ENCODE measurements around the gene FAR1.
"Not testable (repeated sequence)": the region's sequence is repeated elsewhere in the genome, so short reads cannot be mapped to it uniquely, and the experiment has no call there.

Gene FAR1

GRCh38 chr11:13713982-13714381 is 45.5 kb downstream of the FAR1 start:
- DNase-seq, result no peak

GRCh38 chr11:13717331-13717730 is 48.9 kb downstream of the FAR1 start:
- DNase-seq, result peak; percentile 12

GRCh38 chr11:13718394-13718793 is 49.9 kb downstream of the FAR1 start:
- DNase-seq, result no peak

GRCh38 chr11:13720940-13721339 is 52.5 kb downstream of the FAR1 start:
- no peak for DNase-seq

- DNase-seq, result no peak
These were observed 53.3 kb downstream of the FAR1 start for GRCh38 chr11:13721760-13722159.

GRCh38 chr11:13726456-13726855 is 58.0 kb downstream of the FAR1 start:
- no peak for DNase-seq

GRCh38 chr11:13728076-13728475 is 59.6 kb downstream of the FAR1 start:
- DNase-seq, result no peak

GRCh38 chr11:13734530-13734929 is 66.1 kb downstream of the FAR1 start:
- no peak for DNase-seq

- DNase-seq, result no peak
These were observed 76.7 kb downstream of the FAR1 start for GRCh38 chr11:13745165-13745564.

- DNase-seq, result not testable (repeated sequence)
These were observed 84.8 kb downstream of the FAR1 start for GRCh38 chr11:13753316-13753715.

GRCh38 chr11:13759050-13759449 is 90.6 kb downstream of the FAR1 start:
- no peak for DNase-seq

GRCh38 chr11:13760115-13760514 is 91.6 kb downstream of the FAR1 start:
- no peak for DNase-seq

GRCh38 chr11:13761250-13761649 is 92.8 kb downstream of the FAR1 start:
- DNase-seq, result no peak

GRCh38 chr11:13761716-13762115 is 93.2 kb downstream of the FAR1 start:
- no peak for DNase-seq

- DNase-seq, result no peak
These were observed 94.2 kb downstream of the FAR1 start for GRCh38 chr11:13762718-13763117.

GRCh38 chr11:13763341-13763740 is 94.9 kb downstream of the FAR1 start:
- DNase-seq, result no peak

GRCh38 chr11:13765886-13766285 is 97.4 kb downstream of the FAR1 start:
- no peak for DNase-seq

GRCh38 chr11:13767471-13767870 is 99.0 kb downstream of the FAR1 start:
- no peak for DNase-seq

GRCh38 chr11:13769188-13769587 is 100.7 kb downstream of the FAR1 start:
- no peak for DNase-seq

GRCh38 chr11:13771151-13771550 is 102.7 kb downstream of the FAR1 start:
- DNase-seq, result no peak

GRCh38 chr11:13772223-13773046 is 104.0 kb downstream of the FAR1 start:
- DNase-seq, result peak; percentile 74

- no peak for DNase-seq
These were observed 107.0 kb downstream of the FAR1 start for GRCh38 chr11:13775471-13775870.

GRCh38 chr11:13776134-13776815 is 107.8 kb downstream of the FAR1 start:
- peak; percentile 34 for DNase-seq

- DNase-seq, result no peak
These were observed 109.0 kb downstream of the FAR1 start for GRCh38 chr11:13777341-13777985.

All from suppressor macrophage treated with lipopolysaccharide for 4 hours (primary cell).